CD4-positive, alpha-beta T cell treated with Interleukin-17A for 4 hours (primary cell): ENCODE results near the gene PAQR6.
"Not testable (repeated sequence)": the region's sequence is repeated elsewhere in the genome, so short reads cannot be mapped to it uniquely, and the experiment has no call there.

Experiments used
- DNase-seq: peaks from one replicate; pipeline ENCODE4 v3.0.0-alpha.2; 2020; ENCODE audit warnings: mixed read lengths

PAQR6 gene

GRCh38 chr1:156229809-156230472 lies 17.9 kb downstream of the PAQR6 start:
- no peak for DNase-seq

GRCh38 chr1:156228501-156228900 lies 19.4 kb downstream of the PAQR6 start:
- no peak for DNase-seq

- no peak for DNase-seq
Observed at GRCh38 chr1:156226782-156227181, 21.1 kb downstream of the PAQR6 start.

GRCh38 chr1:156226116-156226538 lies 21.7 kb downstream of the PAQR6 start:
- DNase-seq = no peak

- DNase-seq = no peak
Observed at GRCh38 chr1:156225677-156226014, 22.2 kb downstream of the PAQR6 start.

- DNase-seq = no peak
Observed at GRCh38 chr1:156221986-156222692, 25.7 kb downstream of the PAQR6 start.

GRCh38 chr1:156220226-156220625 lies 27.6 kb downstream of the PAQR6 start:
- no peak for DNase-seq

- DNase-seq = peak; percentile 40
Observed at GRCh38 chr1:156217871-156218270, 30.0 kb downstream of the PAQR6 start.

GRCh38 chr1:156216361-156217086 lies 31.3 kb downstream of the PAQR6 start:
- not testable (repeated sequence) for DNase-seq

GRCh38 chr1:156214024-156214748 lies 33.7 kb downstream of the PAQR6 start:
- DNase-seq = peak; percentile 18

- DNase-seq = no peak
Observed at GRCh38 chr1:156213644-156213966, 34.3 kb downstream of the PAQR6 start.

- peak; percentile 96 for DNase-seq
Observed at GRCh38 chr1:156212833-156213643, 34.8 kb downstream of the PAQR6 start, which contains the start of gene PMF1. PMF1 (plus strand) TSS chr1:156213007; CDS start chr1:156213016, 9 bp downstream.

- DNase-seq = no peak
Observed at GRCh38 chr1:156212130-156212529, 35.7 kb downstream of the PAQR6 start.

- no peak for DNase-seq
Observed at GRCh38 chr1:156211243-156211642, 36.6 kb downstream of the PAQR6 start.

- no peak for DNase-seq
Observed at GRCh38 chr1:156204686-156205085, 43.2 kb downstream of the PAQR6 start.

GRCh38 chr1:156203331-156203730 lies 44.5 kb downstream of the PAQR6 start:
- no peak for DNase-seq

- no peak for DNase-seq
Observed at GRCh38 chr1:156200044-156200443, 47.8 kb downstream of the PAQR6 start.

- no peak for DNase-seq
Observed at GRCh38 chr1:156198831-156199349, 49.0 kb downstream of the PAQR6 start.

- DNase-seq = no peak
Observed at GRCh38 chr1:156196445-156196844, 51.4 kb downstream of the PAQR6 start.

GRCh38 chr1:156195853-156196252 lies 52.0 kb downstream of the PAQR6 start:
- no peak for DNase-seq

GRCh38 chr1:156194300-156194652 lies 53.6 kb downstream of the PAQR6 start:
- DNase-seq = no peak
